ENCODE measurements around the gene SP140.

- TF ChIP-seq CTCF (IDR thresholded peaks at IDR 0.05) (no peak), POLR2AphosphoS5 (IDR thresholded peaks at IDR 0.05; ENCODE audit: insufficient read depth in 1 of 2, low read depth in 1 of 2) (no peak)
These were observed 81.9 kb downstream of the SP140 start for GRCh38 chr2:230307485-230307884.

Data from vagina (tissue), 2 donors.